Uterus (tissue), 2 donors: ENCODE measurements around the gene CFAP119.

Source experiments
- POLR2A ChIP-seq, 2 donors: fragments of 450-650 bp; IDR thresholded peaks; one replicate each; pipeline ENCODE4 v1.6.1; 2016; ENCODE audit warnings: antibody characterized with exemption in 2 of 2, mild to moderate bottlenecking in 1 of 2, moderate library complexity in 1 of 2
- TF ChIP-seq, protein P1 (sequence below), 4 experiments: fragments of 200-600 bp in 2 of 4; fragments of 450-650 bp in 2 of 4; sonication (generic) in 2 of 4; IDR thresholded peaks; one replicate each; pipeline ENCODE4 v1.5.1; 2016 to 2019; ENCODE audit warnings: antibody characterized with exemption in 4 of 4, mild to moderate bottlenecking in 2 of 4, moderate library complexity in 1 of 4

GRCh38 chr16:30744183-30744582, 17.7 kb downstream of the CFAP119 start:
- TF ChIP-seq, protein P1, sequence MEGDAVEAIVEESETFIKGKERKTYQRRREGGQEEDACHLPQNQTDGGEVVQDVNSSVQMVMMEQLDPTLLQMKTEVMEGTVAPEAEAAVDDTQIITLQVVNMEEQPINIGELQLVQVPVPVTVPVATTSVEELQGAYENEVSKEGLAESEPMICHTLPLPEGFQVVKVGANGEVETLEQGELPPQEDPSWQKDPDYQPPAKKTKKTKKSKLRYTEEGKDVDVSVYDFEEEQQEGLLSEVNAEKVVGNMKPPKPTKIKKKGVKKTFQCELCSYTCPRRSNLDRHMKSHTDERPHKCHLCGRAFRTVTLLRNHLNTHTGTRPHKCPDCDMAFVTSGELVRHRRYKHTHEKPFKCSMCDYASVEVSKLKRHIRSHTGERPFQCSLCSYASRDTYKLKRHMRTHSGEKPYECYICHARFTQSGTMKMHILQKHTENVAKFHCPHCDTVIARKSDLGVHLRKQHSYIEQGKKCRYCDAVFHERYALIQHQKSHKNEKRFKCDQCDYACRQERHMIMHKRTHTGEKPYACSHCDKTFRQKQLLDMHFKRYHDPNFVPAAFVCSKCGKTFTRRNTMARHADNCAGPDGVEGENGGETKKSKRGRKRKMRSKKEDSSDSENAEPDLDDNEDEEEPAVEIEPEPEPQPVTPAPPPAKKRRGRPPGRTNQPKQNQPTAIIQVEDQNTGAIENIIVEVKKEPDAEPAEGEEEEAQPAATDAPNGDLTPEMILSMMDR (IDR thresholded peaks at IDR 0.05): no peak
- no peak for TF ChIP-seq POLR2A (IDR thresholded peaks at IDR 0.05)
